Measurements from ENCODE around the gene EFNA2.
A peak's percentile ranks its signal among the peaks of the same experiment; 100 is the strongest.

Gene EFNA2

DNA sequence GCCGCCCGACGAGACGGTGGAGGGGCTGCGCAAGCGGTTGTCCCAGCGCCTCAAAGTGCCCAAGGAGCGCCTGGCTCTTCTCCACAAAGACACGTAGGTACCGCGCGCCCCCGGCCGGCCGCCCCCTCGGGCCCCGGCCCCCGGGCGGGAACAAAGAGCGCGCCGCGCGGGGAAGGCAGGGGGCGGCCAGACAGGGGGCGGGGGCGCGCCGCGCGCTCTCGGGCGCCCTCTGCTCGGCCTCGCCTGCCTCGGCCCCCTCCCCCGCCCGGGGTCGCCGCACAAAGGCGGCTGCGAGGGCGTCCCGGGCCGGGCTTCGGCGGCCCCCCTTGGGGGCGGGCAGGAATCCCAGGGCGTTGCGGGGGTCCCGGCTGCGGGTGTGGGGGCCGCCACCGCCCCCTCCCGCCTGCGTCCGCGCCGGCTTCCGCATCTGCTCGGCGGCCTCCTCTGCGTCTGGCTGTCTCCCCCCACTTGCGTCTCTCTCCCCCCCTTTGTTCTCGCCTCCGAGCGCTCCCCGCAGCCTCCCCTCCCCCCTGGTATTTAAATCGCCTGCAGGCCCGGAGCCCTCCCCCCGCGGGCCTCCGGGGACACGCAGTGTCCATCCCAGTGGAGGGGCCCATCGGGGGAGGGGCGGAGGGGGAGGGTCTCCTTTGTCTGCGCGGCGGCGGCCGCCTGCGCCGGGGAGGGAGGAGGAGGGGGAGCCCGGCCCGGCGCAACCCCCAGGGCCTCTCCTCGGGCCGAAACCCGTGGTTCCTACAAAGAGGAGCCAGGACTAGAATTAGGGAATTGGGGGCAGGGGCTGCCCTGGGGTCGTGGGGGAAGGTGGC lies 35.0 kb upstream of the EFNA2 start:
- no peaks in the 10 kb centered on the region for H3K27me3 ChIP-seq (ENCODE audit: control insufficient read depth, insufficient read depth, low read length)
- peak overlapping the region; percentile 92 for H3K9ac ChIP-seq (ENCODE audit: low read depth, low read length)
- peaks cover 45% of the 10 kb centered on the region for H3K4me1 ChIP-seq (ENCODE audit: control insufficient read depth, insufficient read depth, low read length)
- peaks cover 47% of the 10 kb centered on the region for H3K36me3 ChIP-seq (ENCODE audit: insufficient read depth, low read length)
- H3K4me3 ChIP-seq (ENCODE audit: low read length) = peak overlapping the region; percentile 83
- H3K9me3 ChIP-seq (replicated peaks; ENCODE audit: low read length) = no peaks in the 10 kb centered on the region
- H3K4me2 ChIP-seq (ENCODE audit: low read length) = peak overlapping the region; percentile 98

DNA sequence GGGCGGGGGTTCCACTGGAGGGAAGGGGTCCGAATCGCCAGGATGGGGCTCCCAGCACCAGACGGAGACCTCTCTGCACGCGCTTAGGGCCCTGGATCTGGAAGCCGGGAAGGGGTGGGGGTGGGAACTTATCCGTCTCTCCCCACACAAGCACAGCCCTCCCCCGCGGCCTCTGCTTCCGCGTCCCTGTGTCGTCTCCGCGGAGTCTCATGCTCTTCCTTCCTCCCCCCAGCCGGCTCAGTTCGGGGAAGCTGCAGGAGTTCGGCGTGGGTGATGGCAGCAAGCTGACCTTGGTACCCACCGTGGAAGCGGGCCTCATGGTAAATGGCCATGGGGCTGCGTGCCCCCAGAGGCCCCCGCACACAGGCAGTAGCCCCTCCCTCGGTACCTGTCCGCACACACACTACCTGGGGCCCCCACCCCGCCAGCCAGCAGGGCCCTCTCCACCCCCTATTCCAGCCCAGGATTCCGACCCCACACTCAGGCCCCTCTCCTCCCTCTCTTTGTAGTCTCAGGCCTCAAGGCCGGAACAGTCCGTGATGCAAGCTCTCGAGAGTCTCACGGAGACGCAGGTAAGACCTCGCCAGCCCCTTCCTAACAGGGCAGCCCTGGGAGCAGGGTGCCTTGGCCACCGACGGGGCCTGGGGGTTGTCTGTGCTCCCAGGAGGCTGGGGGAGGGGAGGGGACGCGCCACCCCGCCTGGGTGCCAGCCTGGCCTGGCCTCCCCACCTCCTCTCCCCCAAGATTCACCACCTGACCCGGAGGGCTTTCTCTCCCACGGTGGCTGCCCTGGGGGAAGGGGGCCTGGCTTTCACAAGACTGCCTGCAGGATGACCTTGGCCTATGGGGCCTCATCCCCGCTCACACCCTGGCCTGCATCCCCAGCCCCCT lies 34.1 kb upstream of the EFNA2 start:
- Histone ChIP-seq H3K36me3 (ENCODE audit: insufficient read depth, low read length) (peaks cover 54% of the 10 kb centered on the region), H3K27me3 (ENCODE audit: control insufficient read depth, insufficient read depth, low read length) (no peaks in the 10 kb centered on the region), H3K9ac (ENCODE audit: low read depth, low read length) (peak overlapping the region; percentile 92), H3K4me2 (ENCODE audit: low read length) (peak overlapping the region; percentile 98), H3K9me3 (replicated peaks; ENCODE audit: low read length) (no peaks in the 10 kb centered on the region), H3K4me1 (ENCODE audit: control insufficient read depth, insufficient read depth, low read length) (peaks cover 41% of the 10 kb centered on the region), H3K4me3 (ENCODE audit: low read length) (peak overlapping the region; percentile 83)

DNA sequence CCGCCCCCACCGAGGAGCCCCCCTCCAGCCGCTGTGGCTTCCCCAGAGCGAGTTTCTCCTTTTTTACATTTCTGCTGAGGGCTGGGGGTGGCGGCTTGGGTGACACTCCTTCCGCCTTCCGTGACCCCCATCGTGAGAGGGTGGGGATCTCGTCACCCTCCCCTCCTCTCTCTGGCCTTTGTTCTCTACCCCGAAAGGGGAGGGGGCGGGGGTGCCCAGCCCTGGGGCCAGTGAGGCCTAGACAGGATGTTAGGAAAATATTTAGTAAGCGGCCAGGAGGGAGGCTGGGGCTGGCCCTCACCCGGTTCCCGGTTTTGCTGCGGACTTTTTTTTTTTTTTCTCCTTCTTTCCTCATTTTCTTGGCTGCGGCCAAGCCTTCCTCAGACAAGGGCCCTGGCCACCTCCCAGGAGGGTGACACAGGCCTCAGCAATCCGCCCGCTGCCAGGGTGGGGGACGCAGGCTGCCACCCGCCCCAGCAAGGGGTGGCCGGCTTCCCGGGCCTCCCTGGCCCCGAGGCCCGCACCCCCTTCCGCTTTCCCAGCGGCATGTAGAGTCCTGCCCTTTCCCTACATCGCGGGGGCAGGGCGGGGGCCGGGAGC lies 33.4 kb upstream of the EFNA2 start:
- peaks cover 45% of the 10 kb centered on the region for H3K4me1 ChIP-seq (ENCODE audit: control insufficient read depth, insufficient read depth, low read length)
- H3K4me3 ChIP-seq (ENCODE audit: low read length) = peak overlapping the region; percentile 83
- peak overlapping the region; percentile 92 for H3K9ac ChIP-seq (ENCODE audit: low read depth, low read length)
- no peaks in the 10 kb centered on the region for H3K9me3 ChIP-seq (replicated peaks; ENCODE audit: low read length)
- H3K4me2 ChIP-seq (ENCODE audit: low read length) = peak overlapping the region; percentile 98
- H3K27me3 ChIP-seq (ENCODE audit: control insufficient read depth, insufficient read depth, low read length) = no peaks in the 10 kb centered on the region
- H3K36me3 ChIP-seq (ENCODE audit: insufficient read depth, low read length) = peaks cover 61% of the 10 kb centered on the region

DNA sequence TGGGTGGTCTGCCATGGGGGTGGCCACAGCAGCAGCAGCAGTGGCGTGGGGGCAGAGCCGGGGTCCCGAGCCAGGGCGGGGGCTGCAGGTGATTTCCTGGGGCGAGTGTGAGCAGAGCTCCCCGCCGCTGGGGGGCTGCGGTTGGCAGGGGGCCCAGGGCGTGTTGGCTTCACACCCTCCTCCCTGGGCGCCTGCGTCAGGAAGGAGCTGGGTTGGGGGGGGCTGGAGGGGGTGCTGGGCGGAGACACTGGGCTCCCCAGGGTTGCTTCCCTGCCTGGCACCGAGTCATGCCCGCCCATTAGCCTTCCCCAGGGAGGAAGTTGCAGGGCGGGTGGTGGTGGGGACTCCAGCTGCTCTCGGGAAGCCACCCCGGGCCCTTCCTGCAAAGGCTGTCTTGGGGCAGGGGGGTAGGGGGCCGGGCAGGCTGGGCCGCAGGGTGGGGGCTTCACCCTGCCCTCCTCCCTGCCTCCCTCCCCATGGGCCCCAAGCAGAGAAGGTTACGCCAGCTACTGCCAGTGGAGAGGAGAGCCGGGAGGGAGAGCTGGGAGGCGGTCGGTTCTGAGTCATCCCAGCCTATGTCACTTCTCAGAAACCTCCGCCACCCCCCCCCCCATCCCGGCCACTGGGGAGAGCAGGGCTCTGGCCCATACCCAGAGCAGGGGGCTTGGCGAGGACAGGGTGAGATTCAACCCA lies 32.7 kb upstream of the EFNA2 start:
- H3K4me2 ChIP-seq (ENCODE audit: low read length) = peak overlapping the region; percentile 98
- H3K27me3 ChIP-seq (ENCODE audit: control insufficient read depth, insufficient read depth, low read length) = no peaks in the 10 kb centered on the region
- peaks cover 67% of the 10 kb centered on the region for H3K36me3 ChIP-seq (ENCODE audit: insufficient read depth, low read length)
- H3K4me1 ChIP-seq (ENCODE audit: control insufficient read depth, insufficient read depth, low read length) = peaks cover 45% of the 10 kb centered on the region
- peak overlapping the region; percentile 92 for H3K9ac ChIP-seq (ENCODE audit: low read depth, low read length)
- no peaks in the 10 kb centered on the region for H3K9me3 ChIP-seq (replicated peaks; ENCODE audit: low read length)
- peak overlapping the region; percentile 83 for H3K4me3 ChIP-seq (ENCODE audit: low read length)

DNA sequence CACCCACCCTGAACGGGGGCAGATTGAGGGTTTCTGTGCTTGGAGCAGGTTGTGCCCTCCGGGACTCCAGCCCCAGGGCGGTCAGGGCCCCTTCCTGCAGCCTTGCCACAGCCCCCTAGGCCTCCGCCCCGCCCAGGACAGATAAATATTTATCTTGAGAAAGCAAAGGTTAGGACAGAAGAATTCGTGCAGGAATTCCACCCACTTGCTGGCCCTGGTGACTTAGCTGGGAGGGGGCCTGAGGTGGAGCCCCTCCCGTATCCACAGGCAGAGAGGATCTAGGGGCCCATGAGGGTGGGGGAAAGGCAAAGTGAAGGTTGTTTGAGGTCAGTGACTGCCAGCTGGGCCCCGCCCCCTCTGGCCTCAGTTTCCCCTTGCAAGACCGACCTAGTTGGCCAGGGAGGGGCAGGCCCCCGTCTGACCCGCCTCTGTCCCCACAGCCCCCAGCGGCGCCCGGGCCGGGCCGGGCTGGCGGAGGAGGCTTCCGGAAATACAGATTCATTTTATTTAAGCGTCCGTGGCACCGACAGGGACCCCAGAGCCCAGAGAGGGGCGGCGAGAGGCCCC lies 32.1 kb upstream of the EFNA2 start:
- Histone ChIP-seq H3K9ac (ENCODE audit: low read depth, low read length) (peak overlapping the region; percentile 92), H3K4me3 (ENCODE audit: low read length) (peak overlapping the region; percentile 83), H3K4me1 (ENCODE audit: control insufficient read depth, insufficient read depth, low read length) (peaks cover 49% of the 10 kb centered on the region), H3K4me2 (ENCODE audit: low read length) (peak overlapping the region; percentile 98), H3K9me3 (replicated peaks; ENCODE audit: low read length) (no peaks in the 10 kb centered on the region), H3K36me3 (ENCODE audit: insufficient read depth, low read length) (peaks cover 74% of the 10 kb centered on the region), H3K27me3 (ENCODE audit: control insufficient read depth, insufficient read depth, low read length) (no peaks in the 10 kb centered on the region)

DNA sequence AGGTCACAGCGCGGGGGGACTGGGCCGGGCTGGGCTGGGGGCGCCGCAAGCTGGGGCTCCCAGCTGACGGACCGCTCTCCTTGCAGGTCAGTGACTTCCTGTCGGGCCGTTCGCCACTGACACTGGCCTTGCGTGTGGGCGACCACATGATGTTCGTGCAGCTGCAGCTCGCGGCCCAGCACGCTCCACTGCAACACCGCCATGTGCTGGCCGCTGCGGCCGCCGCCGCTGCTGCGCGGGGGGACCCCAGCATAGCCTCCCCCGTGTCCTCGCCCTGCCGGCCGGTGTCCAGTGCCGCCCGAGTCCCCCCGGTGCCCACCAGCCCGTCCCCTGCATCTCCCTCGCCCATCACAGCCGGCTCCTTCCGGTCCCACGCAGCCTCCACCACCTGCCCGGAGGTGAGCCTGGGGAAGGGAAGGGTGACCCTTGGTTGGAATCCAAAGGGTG lies 31.6 kb upstream of the EFNA2 start:
- Histone ChIP-seq H3K4me1 (ENCODE audit: control insufficient read depth, insufficient read depth, low read length) (peaks cover 53% of the 10 kb centered on the region), H3K9ac (ENCODE audit: low read depth, low read length) (peak overlapping the region; percentile 92), H3K36me3 (ENCODE audit: insufficient read depth, low read length) (peaks cover 79% of the 10 kb centered on the region), H3K4me3 (ENCODE audit: low read length) (peak overlapping the region; percentile 83), H3K27me3 (ENCODE audit: control insufficient read depth, insufficient read depth, low read length) (no peaks in the 10 kb centered on the region), H3K9me3 (replicated peaks; ENCODE audit: low read length) (no peaks in the 10 kb centered on the region), H3K4me2 (ENCODE audit: low read length) (peak overlapping the region; percentile 98)

DNA sequence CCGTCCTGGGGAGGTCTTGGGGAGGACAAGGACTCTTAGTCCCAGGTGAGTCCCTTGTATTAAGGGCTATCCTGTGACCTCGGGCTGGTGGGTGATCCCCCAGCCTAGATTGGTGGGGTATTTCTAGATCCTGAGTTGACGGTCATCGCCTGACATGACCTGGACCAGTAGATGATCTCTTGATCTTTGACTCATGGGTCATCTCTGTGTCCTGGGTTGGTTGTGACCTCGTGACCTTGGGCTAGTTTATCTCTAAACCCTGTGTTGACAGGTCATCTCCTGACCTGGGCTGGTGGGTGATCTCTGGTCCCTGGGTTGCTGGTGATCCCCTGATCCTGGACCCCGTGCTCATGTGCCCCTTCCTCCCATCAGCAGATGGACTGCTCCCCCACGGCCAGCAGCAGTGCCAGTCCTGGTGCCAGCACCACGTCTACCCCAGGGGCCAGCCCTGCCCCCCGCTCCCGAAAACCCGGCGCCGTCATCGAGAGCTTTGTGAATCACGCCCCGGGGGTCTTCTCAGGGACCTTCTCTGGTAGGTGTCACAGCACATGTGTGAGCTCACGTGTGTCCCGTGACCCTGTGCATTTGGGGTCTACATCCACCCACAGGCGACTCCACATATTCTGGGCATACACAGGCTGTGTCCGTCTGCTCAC lies 31.0 kb upstream of the EFNA2 start:
- Histone ChIP-seq H3K4me1 (ENCODE audit: control insufficient read depth, insufficient read depth, low read length) (peaks cover 57% of the 10 kb centered on the region), H3K27me3 (ENCODE audit: control insufficient read depth, insufficient read depth, low read length) (no peaks in the 10 kb centered on the region), H3K9ac (ENCODE audit: low read depth, low read length) (peak overlapping the region; percentile 92), H3K36me3 (ENCODE audit: insufficient read depth, low read length) (peaks cover 79% of the 10 kb centered on the region), H3K4me3 (ENCODE audit: low read length) (peak overlapping the region; percentile 83), H3K4me2 (ENCODE audit: low read length) (peak overlapping the region; percentile 98), H3K9me3 (replicated peaks; ENCODE audit: low read length) (no peaks in the 10 kb centered on the region)

DNA sequence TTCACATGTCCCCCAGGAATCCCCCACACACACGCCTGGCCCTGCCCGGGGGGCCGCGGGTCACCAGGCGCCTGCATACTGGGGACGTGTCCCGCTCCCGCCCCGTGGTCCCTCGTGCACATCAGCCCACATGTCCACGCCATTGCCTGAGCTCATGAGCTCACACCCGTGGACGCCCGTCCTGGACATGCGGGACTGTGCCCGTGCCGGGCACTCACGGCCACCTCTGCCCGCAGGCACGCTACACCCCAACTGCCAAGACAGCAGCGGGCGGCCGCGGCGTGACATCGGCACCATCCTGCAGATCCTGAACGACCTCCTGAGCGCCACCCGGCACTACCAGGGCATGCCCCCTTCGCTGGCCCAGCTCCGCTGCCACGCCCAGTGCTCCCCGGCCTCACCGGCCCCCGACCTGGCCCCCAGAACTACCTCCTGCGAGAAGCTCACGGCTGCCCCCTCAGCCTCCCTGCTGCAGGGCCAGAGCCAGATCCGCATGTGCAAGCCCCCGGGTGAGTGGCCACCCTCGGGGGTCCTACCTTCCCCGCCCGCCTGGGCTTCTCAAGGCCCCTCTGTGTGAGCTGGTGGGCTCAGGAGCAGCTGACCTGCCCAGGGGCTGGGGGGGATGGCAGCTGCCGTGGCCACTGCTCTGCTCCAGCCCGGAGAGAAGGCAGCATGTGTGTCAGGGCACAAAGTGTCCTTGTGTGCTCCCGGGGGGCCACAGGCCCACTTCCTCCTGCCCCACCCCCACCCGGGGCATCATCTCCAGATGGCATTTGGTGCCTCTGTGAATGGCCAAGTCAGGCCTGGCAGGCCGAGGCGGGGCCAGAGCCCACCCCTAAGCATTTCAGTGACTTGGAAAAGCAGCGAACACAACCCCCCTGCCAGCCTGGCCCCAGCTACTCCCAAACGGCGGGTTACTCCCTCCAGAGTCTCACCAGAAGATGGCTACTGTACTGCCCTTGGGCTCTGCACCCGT lies 30.2 kb upstream of the EFNA2 start:
- Histone ChIP-seq H3K9ac (ENCODE audit: low read depth, low read length) (peak overlapping the region; percentile 38), H3K4me2 (ENCODE audit: low read length) (peak overlapping the region; percentile 98), H3K4me3 (ENCODE audit: low read length) (peak overlapping the region; percentile 19), H3K4me1 (ENCODE audit: control insufficient read depth, insufficient read depth, low read length) (peaks cover 62% of the 10 kb centered on the region), H3K27me3 (ENCODE audit: control insufficient read depth, insufficient read depth, low read length) (no peaks in the 10 kb centered on the region), H3K36me3 (ENCODE audit: insufficient read depth, low read length) (peaks cover 73% of the 10 kb centered on the region), H3K9me3 (replicated peaks; ENCODE audit: low read length) (no peaks in the 10 kb centered on the region)

DNA sequence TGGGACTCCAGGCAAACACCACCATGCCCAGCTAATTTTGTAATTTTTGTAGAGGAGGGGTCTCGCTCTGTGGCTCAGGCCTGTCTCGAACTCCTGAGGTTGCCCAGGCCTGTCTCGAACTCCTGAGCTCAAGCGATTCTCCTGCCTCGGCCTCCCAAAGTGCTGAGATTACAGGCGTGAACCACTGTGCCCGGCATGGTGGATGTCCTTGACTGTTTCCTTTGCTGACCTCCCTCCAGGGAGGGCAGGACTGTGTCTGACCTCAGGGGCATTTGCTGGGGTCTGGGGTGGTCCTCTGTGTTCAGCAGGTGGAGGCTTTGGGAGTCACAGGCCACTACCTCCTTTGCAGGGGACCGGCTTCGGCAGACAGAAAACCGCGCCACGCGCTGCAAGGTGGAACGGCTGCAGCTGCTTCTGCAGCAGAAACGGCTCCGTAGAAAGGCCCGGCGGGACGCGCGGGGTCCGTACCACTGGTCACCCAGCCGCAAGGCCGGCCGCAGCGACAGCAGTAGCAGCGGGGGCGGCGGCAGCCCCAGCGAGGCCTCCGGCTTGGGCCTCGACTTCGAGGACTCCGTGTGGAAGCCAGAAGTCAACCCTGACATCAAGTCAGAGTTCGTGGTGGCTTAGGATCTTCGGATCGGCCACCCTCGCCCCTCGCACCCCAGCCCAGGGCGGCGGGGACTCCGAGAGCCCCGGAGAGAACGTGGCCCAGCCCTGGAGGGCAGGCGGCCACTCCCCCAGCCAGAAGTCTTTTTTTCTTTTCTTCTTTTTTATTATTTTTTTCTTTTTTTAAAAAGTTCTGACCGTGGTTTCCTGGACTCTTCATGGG lies 28.8 kb upstream of the EFNA2 start:
- H3K4me3 ChIP-seq (ENCODE audit: low read length) = no peak overlapping the region
- H3K4me2 ChIP-seq (ENCODE audit: low read length) = peak overlapping the region; percentile 17
- peaks cover 59% of the 10 kb centered on the region for H3K36me3 ChIP-seq (ENCODE audit: insufficient read depth, low read length)
- H3K4me1 ChIP-seq (ENCODE audit: control insufficient read depth, insufficient read depth, low read length) = peaks cover 73% of the 10 kb centered on the region
- no peaks in the 10 kb centered on the region for H3K9me3 ChIP-seq (replicated peaks; ENCODE audit: low read length)
- no peaks in the 10 kb centered on the region for H3K27me3 ChIP-seq (ENCODE audit: control insufficient read depth, insufficient read depth, low read length)
- H3K9ac ChIP-seq (ENCODE audit: low read depth, low read length) = peak overlapping the region; percentile 24

All from skeletal muscle satellite cell (primary cell).